HL-60/S4 treated with phorbol 12-myristate 13-acetate at 8.2 ng/mL for 4 days and 3 days (cell line): Measurements from ENCODE around the gene AATK.

Source experiments
- in situ Hi-C: fragments of 300-500 bp; cut with MboI; formaldehyde crosslinking; loops from 2 replicates; pipeline ENCODE4 v1.15.0; 2022; ENCODE audit warnings: low sequenced_read_pairs

Gene AATK

GRCh38 chr17:81099888-81100287 is 66.1 kb downstream of the AATK start:
- in situ Hi-C loops = loop anchor here (5.0 kb wide), 1 partner anchor 58 kb away; no protein-coding TSS in a partner anchor

- in situ Hi-C loops = loop anchor here (5.0 kb wide), 1 partner anchor 56 kb away; no protein-coding TSS in a partner anchor
Measured at GRCh38 chr17:81097943-81098308, 68.1 kb downstream of the AATK start.

DNA sequence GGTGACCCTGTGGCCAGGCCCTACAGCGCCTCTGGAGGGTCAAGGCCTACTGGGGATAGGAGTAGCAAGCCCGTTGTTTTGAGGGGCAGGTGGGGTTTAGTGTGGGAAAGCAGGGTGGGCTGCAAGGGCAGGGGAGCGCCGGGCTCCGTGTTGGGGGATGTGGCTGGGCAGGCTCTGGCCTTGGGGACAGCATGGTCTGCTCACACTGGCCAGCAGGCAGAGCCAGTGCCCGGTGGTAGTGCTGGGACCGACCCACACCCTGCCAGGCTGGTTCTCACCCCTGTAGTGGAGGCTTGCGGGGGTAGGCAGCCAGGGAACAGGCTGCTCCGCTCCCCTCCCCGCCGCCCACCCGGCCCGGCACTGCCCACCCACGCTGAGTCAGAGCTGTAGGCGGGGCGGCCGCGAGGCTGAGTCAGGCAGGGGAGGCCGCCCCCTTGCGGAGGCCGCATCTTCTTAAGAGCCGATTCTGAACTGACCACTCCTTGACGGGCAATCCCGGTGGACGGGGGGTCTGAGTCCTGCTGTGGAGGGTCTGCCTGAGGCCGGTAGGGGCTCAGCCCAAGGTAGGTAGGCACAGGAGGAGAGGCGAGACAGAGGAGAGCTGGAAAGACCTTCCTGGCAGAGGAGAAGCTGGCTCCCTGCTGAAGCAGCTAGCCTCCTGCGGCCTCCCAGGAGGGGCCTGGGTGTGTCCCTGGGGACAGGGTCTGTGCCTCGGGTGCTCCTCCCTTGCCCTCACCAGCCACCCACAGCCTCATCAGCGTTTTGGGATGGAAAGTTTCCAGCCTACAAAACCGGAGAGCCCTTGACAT is 68.7 kb downstream of the AATK start:
- in situ Hi-C loops = loop anchor here (5.0 kb wide), 1 partner anchor 55 kb away; no protein-coding TSS in a partner anchor

DNA sequence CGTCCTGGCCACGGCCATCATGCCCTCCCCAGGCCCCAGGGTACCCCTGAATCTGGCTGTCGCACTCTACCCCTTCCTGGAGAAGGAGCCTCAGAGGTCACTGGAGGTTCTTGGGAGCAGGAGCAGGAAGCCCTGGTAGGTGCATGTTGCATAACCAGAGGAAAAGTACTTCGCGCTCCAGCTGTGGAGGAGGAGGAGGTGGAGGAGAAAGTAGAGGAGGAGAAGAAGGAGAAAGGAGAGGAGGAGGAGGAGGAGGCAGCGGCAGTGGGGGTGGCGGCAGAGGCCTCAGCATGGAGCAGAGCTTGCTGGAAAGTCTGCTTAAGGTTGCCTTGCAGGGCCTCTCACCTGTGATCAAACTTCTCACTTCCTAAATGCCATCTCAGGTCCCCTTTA is 69.3 kb downstream of the AATK start:
- in situ Hi-C loops = loop anchor here (5.0 kb wide), 1 partner anchor 54 kb away; no protein-coding TSS in a partner anchor

- in situ Hi-C loops = loop anchor here (5.0 kb wide), 1 partner anchor 53 kb away; no protein-coding TSS in a partner anchor
Measured at GRCh38 chr17:81095383-81095762, 70.6 kb downstream of the AATK start.

DNA sequence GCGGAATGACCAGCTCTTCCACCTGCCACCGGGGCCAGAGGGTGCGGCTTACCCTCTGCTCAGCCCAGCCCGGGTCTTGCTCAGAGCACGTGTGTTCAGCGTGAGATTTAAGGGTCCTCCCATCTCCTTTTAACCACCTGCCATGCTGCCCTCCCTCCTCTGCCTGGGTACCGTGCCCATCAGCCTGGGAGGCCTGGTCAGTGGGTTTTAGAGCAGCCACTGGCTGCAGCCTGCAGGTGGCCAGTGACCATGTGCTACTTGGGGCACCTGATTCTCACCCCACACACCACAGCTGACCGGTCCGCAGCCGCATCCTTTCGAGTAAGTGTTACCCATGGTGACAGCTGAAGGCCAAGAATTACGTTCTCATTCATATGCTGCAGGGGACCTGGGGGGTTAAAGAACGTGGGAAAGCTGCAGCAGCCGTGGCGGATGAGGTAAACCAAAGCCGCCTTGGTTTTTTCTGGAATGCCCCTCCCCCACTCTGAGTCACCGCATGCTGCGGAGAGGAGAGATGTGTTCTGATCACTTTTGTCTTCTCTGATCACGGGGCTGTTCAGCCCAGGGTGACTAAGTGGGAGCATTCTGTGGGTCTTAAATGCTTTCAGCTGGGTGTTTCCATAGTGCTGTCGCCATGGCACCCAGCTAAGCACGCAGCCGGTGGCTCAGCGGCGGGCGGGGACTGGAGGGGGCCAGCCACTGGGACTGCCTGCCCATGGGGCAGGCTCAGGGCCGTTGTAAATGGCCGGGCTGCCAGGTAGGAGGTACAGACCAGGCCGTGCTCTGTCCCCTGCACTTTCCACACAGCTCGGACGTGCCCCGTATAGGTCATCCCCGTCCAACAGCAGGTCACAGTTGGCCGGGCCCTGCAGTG is 71.3 kb downstream of the AATK start:
- in situ Hi-C loops = loop anchor here (5.0 kb wide), 1 partner anchor 52 kb away; no protein-coding TSS in a partner anchor

DNA sequence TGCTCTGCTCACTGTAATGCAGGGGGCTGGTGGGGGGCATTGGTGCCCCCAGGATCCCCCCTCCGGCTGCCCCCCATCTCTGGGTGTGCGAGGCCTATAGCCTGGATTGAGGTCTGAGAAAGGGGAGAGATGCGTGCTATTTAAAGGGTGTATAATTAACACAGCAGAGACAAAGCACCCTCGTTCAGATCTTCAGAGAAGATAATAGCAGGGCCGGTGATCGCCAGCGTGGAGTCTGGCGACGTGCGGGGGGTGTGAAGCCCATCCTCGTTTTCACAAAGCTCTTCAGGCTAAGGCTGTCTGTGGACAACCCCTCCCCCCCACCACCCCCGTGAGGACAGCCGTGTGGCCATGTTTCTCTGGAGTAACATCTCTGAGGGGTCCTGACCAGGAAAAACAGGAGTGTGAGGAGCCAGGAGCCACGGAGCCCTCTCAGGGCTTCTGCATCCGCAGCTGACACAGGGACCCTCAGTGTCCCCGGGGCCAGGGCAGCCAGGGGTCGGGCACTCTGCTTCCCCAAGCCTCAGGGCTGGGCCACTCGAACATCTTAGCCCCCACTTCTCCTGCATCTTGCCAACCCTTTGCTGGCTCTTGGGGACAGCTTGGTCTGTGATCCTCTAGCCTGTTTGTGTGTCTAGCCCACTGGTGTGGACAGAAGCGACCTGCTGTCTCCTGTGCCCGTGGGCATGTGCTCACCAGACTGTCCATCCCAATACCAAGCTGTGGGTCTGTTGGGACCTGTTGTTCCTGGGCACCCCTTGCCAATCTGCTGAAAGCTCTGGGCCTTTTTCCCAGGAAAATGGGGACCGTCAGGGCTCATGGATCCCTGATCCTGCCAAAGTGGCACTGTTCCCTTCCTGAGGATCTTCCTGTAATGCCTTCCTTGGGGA is 72.2 kb downstream of the AATK start:
- in situ Hi-C loops = no loop called here

- in situ Hi-C loops = no loop called here
Measured at GRCh38 chr17:81092518-81093095, 73.4 kb downstream of the AATK start.

GRCh38 chr17:81091774-81092517 is 74.1 kb downstream of the AATK start:
- in situ Hi-C loops = no loop called here

GRCh38 chr17:81091154-81091553 is 74.9 kb downstream of the AATK start:
- in situ Hi-C loops = no loop called here

DNA sequence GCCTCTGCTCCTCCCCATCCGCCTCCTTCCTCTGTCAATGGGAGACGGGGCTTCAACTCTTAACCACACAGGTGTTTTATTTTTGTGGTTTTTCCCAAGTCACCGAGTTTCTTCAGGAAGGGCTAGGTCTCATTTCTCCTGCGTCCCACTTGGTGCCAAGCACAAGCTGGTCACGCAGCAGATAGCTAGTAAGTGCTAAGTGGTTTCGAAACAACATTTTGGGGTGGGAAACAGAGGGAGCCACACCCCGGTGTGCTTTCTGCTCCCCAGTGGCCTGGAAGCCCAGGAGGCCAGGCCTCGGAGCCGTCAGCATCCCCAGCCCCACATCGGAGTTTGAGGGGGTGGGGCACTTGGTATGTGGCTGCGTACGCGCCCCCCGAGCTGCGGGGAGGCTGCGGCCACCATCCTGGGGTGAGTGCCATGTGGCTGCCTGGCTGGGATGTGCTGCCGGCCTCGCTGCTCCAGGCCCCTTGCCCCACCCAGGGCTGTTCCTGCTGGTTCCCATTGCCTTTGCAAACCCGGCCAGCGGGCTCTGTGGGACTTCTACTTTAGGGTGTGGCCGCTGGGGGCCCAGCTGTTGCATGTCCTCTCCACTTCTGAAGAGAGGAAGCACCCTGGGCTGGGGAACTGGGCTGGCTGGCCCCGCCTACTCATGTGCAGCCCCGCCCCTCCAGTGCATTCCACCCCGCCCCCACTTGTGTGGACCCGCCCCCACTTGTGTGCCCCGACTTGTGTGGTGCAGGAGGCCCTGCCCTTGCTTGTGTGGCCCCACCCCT is 75.5 kb downstream of the AATK start:
- in situ Hi-C loops = no loop called here

DNA sequence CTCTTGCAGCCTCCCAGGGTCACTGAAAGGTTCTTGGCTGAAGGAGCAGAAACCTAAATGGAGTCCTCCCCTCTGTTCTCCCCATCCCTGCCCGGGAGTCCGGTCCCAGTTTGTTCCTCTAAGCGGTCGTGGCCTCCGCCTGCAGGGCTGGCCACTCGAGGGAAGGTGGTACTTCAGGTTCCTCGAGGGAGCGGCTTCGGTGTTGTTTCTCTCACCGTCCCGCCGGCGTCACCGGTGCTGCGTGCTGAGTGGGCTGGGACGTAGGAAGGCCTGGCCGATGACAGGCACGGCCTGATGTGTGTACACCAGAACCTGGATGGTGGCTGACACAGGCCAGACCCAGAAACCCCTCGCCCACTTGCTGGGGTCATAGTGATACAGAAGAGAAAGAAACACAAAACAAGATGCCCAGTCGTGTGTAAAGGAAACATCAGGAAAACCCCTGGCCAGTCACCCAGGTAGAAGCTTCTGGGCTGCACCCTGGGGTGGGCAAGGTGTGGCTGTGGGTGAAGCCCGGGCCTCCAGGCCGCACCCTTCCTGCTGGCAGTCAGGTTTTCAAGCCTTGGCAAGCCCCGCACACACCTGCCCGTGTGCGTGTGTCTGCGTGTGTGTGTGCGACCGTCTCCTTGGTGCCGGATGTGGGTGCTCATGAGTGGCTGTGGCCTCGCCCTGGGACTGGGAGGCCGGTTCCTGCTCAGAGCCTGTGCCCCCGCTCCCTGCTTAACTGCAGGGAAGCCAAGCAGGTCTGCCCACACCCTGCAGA is 79.1 kb downstream of the AATK start:
- in situ Hi-C loops = no loop called here

DNA sequence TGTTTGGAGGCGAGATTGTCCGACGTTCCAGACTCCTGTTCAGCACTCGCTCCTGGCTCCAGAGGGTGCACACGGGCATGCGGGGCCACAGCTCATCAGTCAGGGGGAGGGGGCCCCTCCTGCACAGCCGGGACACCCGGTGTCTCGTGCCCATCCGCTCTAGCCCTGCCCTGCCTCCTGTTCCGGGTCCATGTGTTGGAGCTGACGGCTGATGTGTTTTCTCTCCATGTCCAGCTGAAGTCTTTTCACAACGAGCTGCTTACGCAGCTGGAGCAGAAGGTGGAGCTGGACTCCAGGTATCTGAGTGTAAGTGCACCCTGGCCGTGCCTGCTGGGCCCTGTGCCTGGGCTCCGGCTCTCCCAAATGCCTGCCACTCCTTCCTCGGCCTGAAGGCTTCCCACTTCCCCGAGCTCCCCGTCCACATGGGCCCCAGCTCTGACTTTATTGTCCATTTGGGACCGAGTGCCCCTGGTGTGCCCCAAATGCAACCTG is 80.6 kb downstream of the AATK start:
- in situ Hi-C loops = no loop called here

DNA sequence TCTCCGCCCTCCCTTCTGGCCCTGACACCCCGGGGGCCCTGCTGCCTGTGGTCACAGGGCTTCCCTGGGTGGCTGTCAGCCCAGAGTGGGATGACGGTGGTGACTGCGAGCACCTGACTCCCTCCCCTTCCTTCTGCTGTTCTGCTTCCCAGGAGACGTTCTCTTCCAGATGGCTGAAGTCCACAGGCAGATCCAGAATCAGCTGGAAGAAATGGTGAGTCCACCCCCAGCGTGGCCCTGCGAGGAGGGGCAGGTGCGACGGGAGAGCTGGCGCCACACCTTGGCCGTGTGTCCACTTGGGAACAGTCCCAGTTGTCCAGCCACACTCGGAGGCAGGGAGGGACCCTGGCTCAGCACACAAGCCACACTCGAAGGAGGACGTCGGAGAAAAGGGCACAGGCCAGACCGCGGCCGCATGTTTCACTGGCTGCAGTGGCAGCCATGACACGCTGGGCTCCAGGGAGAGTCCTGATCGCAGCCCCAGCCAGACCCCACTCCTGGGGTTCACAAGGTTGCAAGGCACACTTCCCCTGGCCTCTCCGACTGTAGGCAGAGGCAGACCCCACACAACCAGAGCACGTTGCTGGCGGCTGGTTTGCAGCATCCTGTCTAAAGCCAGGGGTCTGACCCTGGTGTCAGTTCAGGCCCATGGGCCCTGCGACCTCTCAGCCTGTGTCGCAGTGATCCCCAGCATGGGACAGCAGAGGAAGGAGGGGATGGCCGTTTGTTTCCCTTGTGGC is 81.2 kb downstream of the AATK start:
- in situ Hi-C loops = no loop called here

DNA sequence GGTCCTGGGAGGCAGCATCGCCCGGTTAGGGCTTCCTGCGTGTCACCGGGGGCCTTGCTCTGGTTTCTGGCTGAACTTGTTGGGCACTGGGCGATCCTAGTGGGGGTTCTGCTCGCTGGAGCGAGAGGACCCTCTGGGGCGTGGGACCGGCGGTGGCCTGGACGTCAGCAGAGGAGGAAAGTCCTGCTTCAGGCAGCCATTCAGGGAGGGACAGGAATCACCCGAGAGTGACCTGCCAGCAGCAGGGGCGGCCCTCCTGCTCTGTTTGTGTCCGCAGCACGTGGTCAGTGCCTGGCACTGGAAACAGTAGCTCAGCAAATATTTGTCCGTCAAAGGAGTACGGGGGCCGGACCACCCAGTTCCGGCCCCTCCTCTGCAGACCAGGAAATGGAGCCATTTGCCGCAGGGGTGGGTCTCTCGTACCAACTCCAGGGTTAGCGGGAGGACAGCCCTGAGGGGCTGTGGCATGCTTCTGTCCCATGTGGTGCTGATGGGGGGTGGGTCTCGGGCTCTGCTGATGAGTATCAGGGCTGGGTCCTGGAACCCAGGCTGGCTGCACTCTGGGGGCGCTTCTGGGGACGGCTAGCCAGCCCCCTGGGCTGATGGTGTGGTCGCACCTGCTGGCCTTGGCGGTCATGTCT is 82.8 kb downstream of the AATK start:
- in situ Hi-C loops = no loop called here

GRCh38 chr17:81082177-81083073 is 83.6 kb downstream of the AATK start:
- in situ Hi-C loops = no loop called here
